ENCODE measurements around the gene MASP1.

GRCh38 chr3:187314176-187314575 is 22.6 kb upstream of the MASP1 start:
- TF ChIP-seq CTCF (IDR thresholded peaks at IDR 0.05) (no peak), POLR2A (IDR thresholded peaks at IDR 0.05) (no peak)
